ENCODE data around the gene TGM2.

DNA sequence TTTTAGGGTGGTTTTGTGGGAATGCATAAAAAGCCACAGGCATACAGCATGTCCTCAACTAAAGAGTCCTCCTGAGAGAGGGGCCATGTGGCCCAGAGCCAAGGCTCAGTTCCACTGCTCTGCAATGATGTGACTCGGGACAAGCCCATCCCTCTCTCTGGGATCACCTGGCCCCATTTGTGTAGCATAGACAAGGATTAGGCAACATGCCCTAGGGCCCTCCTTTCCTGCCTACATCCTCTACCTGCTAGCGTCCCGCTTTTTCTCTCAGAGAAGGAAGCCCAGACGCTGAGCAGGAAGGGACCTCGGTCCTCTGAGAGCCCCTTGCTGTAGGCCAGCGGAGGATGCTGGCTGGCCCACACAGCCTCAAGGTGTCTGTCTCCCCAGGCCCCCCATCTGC is 8.8 kb downstream of the TGM2 start:
- TF ChIP-seq CTCF (IDR thresholded peaks at IDR 0.05): no peak
- TF ChIP-seq POLR2A (IDR thresholded peaks at IDR 0.05): no peak
